Progenitor cell of endocrine pancreas (in vitro differentiated cells): ENCODE data around the gene MYLK. TPM values are rescaled to one million over a fixed set of nuclear protein-coding genes. Genes with fewer than 3 reads are reported as not detected.
"Not testable (repeated sequence)": the region's sequence is repeated elsewhere in the genome, so short reads cannot be mapped to it uniquely, and the experiment has no call there.

ENCODE experiments used
- DNase-seq: peaks from one replicate; pipeline ENCODE4 v3.0.0; 2021; ENCODE audit warnings: low spot score; ENCODE audit not compliant: unreplicated experiment
- H3K27ac Mint-ChIP-seq: 2 replicates; pipeline ENCODE4 v1.8.0; 2021; ENCODE audit warnings: mild to moderate bottlenecking, moderate library complexity, mixed read lengths
- H3K27me3 Mint-ChIP-seq: 2 replicates; pipeline ENCODE4 v1.8.0; 2021; ENCODE audit warnings: mixed read lengths
- H3K36me3 Mint-ChIP-seq: 2 replicates; pipeline ENCODE4 v1.8.0; 2022; ENCODE audit warnings: mixed read lengths; ENCODE audit not compliant: insufficient read depth
- H3K4me1 Mint-ChIP-seq: 2 replicates; pipeline ENCODE4 v1.8.0; 2021; ENCODE audit warnings: low read depth, mixed read lengths
- H3K4me3 Mint-ChIP-seq: 2 replicates; pipeline ENCODE4 v1.8.0; 2021; ENCODE audit warnings: low read depth, mild to moderate bottlenecking, moderate library complexity, mixed read lengths
- H3K9me3 Mint-ChIP-seq: 2 replicates; pipeline ENCODE4 v1.8.0; 2021; ENCODE audit warnings: low read depth, mixed read lengths
- total RNA-seq: library from RNA; stranded (reverse); gene quantifications from 2 replicates; pipeline ENCODE4 v1.2.1, GENCODE V29; 2021
- TF ChIP-seq, protein P1 (sequence below): fragments of 200-600 bp; sonication (generic); IDR thresholded peaks from one replicate; pipeline ENCODE4 v1.5.0; 2021; ENCODE audit warnings: antibody characterized with exemption, mild to moderate bottlenecking; ENCODE audit not compliant: unreplicated experiment

MYLK gene
- total RNA-seq, 1 donor from 2014 or later: 1.1 TPM

DNA sequence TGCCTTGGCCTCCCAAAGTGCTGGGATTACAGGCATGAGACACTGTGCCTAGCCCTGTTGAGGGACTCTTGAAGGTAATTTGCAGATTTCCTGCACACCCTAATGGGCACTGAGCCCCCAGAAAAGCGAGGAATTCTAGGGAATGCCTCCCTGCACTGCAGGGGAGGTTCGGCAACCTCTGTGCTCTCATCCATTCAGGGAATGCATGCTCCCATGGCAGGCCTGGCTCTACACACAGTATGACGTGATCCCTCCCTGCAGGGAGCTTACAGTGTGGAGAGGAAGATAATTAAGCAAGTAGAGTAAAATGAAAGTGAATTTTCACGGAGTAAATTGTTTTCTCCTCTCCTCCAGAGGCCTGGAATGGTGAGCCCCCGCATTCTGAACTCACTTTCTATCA lies 166.0 kb downstream of the MYLK start:
- H3K4me3 Mint-ChIP-seq: no peak overlapping the region
- H3K27ac Mint-ChIP-seq: no peak overlapping the region
- no peaks in the 10 kb centered on the region for H3K9me3 Mint-ChIP-seq
- no peaks in the 10 kb centered on the region for H3K4me1 Mint-ChIP-seq
- no peak for DNase-seq
- TF ChIP-seq, protein P1, sequence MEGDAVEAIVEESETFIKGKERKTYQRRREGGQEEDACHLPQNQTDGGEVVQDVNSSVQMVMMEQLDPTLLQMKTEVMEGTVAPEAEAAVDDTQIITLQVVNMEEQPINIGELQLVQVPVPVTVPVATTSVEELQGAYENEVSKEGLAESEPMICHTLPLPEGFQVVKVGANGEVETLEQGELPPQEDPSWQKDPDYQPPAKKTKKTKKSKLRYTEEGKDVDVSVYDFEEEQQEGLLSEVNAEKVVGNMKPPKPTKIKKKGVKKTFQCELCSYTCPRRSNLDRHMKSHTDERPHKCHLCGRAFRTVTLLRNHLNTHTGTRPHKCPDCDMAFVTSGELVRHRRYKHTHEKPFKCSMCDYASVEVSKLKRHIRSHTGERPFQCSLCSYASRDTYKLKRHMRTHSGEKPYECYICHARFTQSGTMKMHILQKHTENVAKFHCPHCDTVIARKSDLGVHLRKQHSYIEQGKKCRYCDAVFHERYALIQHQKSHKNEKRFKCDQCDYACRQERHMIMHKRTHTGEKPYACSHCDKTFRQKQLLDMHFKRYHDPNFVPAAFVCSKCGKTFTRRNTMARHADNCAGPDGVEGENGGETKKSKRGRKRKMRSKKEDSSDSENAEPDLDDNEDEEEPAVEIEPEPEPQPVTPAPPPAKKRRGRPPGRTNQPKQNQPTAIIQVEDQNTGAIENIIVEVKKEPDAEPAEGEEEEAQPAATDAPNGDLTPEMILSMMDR: no peak
- H3K36me3 Mint-ChIP-seq: no peaks in the 10 kb centered on the region
- H3K27me3 Mint-ChIP-seq: peaks cover 9% of the 10 kb centered on the region

DNA sequence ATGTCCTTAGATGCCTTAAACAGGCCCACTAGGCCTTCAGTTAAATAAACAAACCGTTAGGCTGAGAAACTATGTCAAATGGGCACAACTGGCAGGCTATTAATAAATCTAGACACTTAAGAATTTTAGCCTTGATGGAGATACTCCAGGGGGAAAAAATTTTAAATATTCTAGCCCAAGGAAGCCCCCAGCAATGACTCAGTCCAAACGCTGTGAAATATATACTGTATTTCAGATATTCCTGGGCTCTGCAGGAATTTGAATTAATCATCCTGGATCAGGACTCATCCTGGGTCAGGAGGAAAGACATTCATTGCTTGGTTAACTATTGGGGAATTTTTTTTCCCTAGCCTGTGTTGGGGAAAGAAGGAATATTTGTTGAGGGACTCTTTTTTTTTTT lies 166.7 kb downstream of the MYLK start:
- not testable (repeated sequence) for H3K4me3 Mint-ChIP-seq, H3K27ac Mint-ChIP-seq, DNase-seq, H3K9me3 Mint-ChIP-seq, H3K4me1 Mint-ChIP-seq, H3K27me3 Mint-ChIP-seq, H3K36me3 Mint-ChIP-seq

DNA sequence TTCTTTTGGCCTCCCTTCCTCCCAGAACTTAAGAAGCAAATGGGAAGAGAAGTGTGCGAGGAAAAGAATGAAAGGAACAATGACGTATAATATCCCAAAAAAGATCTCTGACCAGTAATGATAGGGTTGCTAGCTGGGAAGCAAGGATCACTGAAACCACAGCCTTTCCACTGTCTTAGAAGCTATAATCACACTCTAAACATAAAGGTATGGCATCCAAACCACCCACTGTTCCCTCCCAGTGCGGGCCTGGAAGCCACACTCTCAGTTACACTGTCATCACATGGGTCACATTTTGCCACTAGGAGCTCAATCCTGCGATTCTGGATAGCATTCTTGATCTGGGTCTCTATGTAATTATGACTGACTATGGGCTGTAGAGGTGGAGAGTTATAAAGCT lies 167.7 kb downstream of the MYLK start:
- no peak overlapping the region for H3K27ac Mint-ChIP-seq
- H3K4me3 Mint-ChIP-seq: no peak overlapping the region
- DNase-seq: no peak
- H3K9me3 Mint-ChIP-seq: no peaks in the 10 kb centered on the region
- H3K27me3 Mint-ChIP-seq: peaks cover 5% of the 10 kb centered on the region
- no peaks in the 10 kb centered on the region for H3K36me3 Mint-ChIP-seq
- TF ChIP-seq, protein P1: no peak
- H3K4me1 Mint-ChIP-seq: no peaks in the 10 kb centered on the region

DNA sequence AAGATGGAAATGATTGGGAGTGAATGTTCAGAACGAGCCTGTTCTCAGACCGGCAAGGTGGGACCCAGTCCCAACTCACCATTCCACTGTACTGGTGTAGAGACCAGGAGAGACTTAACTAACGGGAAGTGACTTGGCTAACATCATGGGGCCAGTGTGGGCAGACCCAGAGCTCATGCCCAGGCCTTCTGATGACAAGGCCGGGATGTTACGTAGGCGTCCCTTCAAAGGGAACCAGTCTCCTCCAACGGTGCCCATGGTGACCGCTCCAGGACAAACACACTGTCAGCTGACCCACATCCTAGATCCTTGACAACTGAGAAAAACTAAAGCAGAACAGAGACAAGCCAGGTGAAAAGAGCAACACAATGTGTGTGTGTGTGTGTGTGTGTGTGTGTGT lies 170.9 kb downstream of the MYLK start:
- no peaks in the 10 kb centered on the region for H3K4me1 Mint-ChIP-seq
- no peaks in the 10 kb centered on the region for H3K9me3 Mint-ChIP-seq
- no peaks in the 10 kb centered on the region for H3K36me3 Mint-ChIP-seq
- H3K27ac Mint-ChIP-seq: no peak overlapping the region
- no peak for DNase-seq
- H3K27me3 Mint-ChIP-seq: no peaks in the 10 kb centered on the region
- TF ChIP-seq, protein P1: no peak
- no peak overlapping the region for H3K4me3 Mint-ChIP-seq

DNA sequence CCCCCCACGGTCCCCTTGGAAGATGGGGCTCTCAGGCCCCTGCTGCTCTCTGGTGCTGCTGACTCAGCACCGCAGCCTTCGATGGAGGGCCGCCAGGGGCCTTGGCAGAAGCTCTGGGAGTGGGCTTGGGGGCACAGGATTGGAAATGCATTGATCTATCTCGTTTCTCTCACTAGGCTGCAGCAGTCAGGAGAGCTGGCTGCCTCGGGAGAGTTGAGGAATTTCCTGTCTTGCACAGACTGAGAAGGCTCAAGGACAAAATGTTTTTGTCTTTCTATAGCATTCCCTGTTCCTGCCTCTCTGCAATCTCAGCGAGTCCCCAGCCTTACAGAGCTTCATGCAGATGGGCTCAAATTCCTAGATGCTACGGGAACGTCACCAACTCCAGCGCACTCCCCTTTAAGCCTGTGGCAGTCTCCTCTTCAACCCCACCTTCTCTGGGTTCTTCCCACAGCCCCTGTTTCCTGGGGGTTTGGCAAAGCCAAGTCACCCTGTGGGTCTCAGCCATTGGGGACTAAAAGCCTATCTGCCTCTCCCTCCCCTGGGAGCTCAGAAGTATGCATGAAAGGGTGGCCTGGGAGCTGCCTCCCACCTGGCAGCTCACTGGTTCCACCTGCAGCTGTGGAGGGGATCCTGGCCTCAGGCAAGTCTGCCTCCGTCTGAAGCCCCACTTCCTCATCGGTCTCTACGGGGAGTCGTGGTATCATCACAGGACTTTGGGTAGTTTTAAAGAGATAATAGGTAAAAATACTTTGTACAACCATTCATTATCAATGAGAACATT lies 171.9 kb downstream of the MYLK start:
- no peaks in the 10 kb centered on the region for H3K9me3 Mint-ChIP-seq
- peaks cover 2% of the 10 kb centered on the region for H3K27me3 Mint-ChIP-seq
- TF ChIP-seq, protein P1: no peak
- no peak overlapping the region for H3K27ac Mint-ChIP-seq
- H3K4me3 Mint-ChIP-seq: no peak overlapping the region
- DNase-seq: no peak
- H3K36me3 Mint-ChIP-seq: no peaks in the 10 kb centered on the region
- H3K4me1 Mint-ChIP-seq: no peaks in the 10 kb centered on the region

DNA sequence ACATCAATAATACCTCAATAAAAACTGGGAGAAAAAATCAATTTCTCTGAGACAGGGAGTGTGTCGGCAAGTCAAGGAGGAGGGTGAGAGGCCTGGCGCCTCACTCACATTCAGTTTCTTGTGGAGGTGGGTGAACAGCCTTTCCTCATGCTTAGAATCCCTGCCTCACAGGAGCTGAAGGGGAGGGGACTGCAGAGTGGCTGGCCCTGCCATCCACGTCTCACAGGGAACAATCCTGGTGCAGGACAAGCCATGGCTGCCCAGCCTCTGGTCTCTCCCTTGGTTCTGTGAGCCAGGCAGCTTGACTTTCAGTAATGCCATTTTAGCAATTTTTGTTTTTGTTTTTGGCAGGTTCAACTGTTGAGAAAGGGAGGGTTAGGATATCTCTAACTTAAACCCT lies 172.8 kb downstream of the MYLK start:
- Mint-ChIP-seq H3K36me3 (no peaks in the 10 kb centered on the region), H3K27me3 (peaks cover 4% of the 10 kb centered on the region), H3K27ac (no peak overlapping the region), H3K4me1 (no peaks in the 10 kb centered on the region), H3K9me3 (no peaks in the 10 kb centered on the region), H3K4me3 (no peak overlapping the region)
- TF ChIP-seq, protein P1: no peak
- DNase-seq: no peak
